Glutamatergic neuron (in vitro differentiated cells): ENCODE measurements around the gene CHRNG. TPM values are rescaled to one million over a fixed set of nuclear protein-coding genes. Genes with fewer than 3 reads are reported as not detected.

ENCODE experiments used
- DNase-seq: peaks from one replicate; pipeline ENCODE4 v3.0.0; 2022
- H3K27ac Mint-ChIP-seq: one replicate; pipeline ENCODE4 v1.8.0; 2020; ENCODE audit warnings: mild to moderate bottlenecking, mixed read lengths, inconsistent platforms; ENCODE audit not compliant: unreplicated experiment
- H3K27me3 Mint-ChIP-seq: one replicate; pipeline ENCODE4 v1.8.0; 2020; ENCODE audit warnings: mild to moderate bottlenecking, moderate library complexity, mixed read lengths, inconsistent platforms; ENCODE audit not compliant: unreplicated experiment
- H3K36me3 Mint-ChIP-seq: one replicate; pipeline ENCODE4 v1.8.0; 2020; ENCODE audit warnings: mild to moderate bottlenecking, mixed read lengths, inconsistent platforms; ENCODE audit not compliant: unreplicated experiment
- H3K4me1 Mint-ChIP-seq: one replicate; pipeline ENCODE4 v1.8.0; 2020; ENCODE audit warnings: mild to moderate bottlenecking, low read depth, mixed read lengths, inconsistent platforms; ENCODE audit not compliant: unreplicated experiment
- H3K4me3 Mint-ChIP-seq: one replicate; pipeline ENCODE4 v1.8.0; 2020; ENCODE audit warnings: mild to moderate bottlenecking, mixed read lengths, inconsistent platforms; ENCODE audit not compliant: unreplicated experiment
- H3K9me3 Mint-ChIP-seq: one replicate; pipeline ENCODE4 v1.8.0; 2020; ENCODE audit warnings: mild to moderate bottlenecking, moderate library complexity, mixed read lengths, inconsistent platforms; ENCODE audit not compliant: unreplicated experiment
- CTCF ChIP-seq: fragments of 200-600 bp; sonication (generic); IDR thresholded peaks from one replicate; pipeline ENCODE4 v1.5.0; 2021; ENCODE audit not compliant: partially characterized antibody, unreplicated experiment
- total RNA-seq: library from RNA; stranded (reverse); fragmentation: NEBNext Ultra II Directional; extraction: Animal tissue kit (Norgen Biotek cat#: 25700); gene quantifications from one replicate; pipeline ENCODE4 v1.2.1, GENCODE V29; 2021; ENCODE audit not compliant: unreplicated experiment

The CHRNG gene
- total RNA-seq, 1 donor from 2014 or later: 3.5 TPM

- H3K4me1 Mint-ChIP-seq: peaks cover 3% of the 10 kb centered on the region
- DNase-seq: no peak
- TF ChIP-seq CTCF: no peak
- peaks cover 3% of the 10 kb centered on the region for H3K36me3 Mint-ChIP-seq
- H3K27ac Mint-ChIP-seq: no peak overlapping the region
- no peak overlapping the region for H3K4me3 Mint-ChIP-seq
- peaks cover 11% of the 10 kb centered on the region for H3K27me3 Mint-ChIP-seq
- H3K9me3 Mint-ChIP-seq: peaks cover 2% of the 10 kb centered on the region
These were observed 42.8 kb upstream of the CHRNG start for GRCh38 chr2:232496501-232497270.

GRCh38 chr2:232497348-232497747, 42.1 kb upstream of the CHRNG start:
- peaks cover 2% of the 10 kb centered on the region for H3K9me3 Mint-ChIP-seq
- H3K4me3 Mint-ChIP-seq: no peak overlapping the region
- H3K4me1 Mint-ChIP-seq: peaks cover 4% of the 10 kb centered on the region
- H3K36me3 Mint-ChIP-seq: peaks cover 3% of the 10 kb centered on the region
- DNase-seq: no peak
- H3K27ac Mint-ChIP-seq: no peak overlapping the region
- peaks cover 9% of the 10 kb centered on the region for H3K27me3 Mint-ChIP-seq
- TF ChIP-seq CTCF: no peak

- no peak overlapping the region for H3K4me3 Mint-ChIP-seq
- H3K9me3 Mint-ChIP-seq: peaks cover 2% of the 10 kb centered on the region
- no peak for TF ChIP-seq CTCF
- H3K27ac Mint-ChIP-seq: no peak overlapping the region
- H3K36me3 Mint-ChIP-seq: peaks cover 3% of the 10 kb centered on the region
- DNase-seq: no peak
- H3K4me1 Mint-ChIP-seq: peaks cover 7% of the 10 kb centered on the region
- H3K27me3 Mint-ChIP-seq: peaks cover 9% of the 10 kb centered on the region
These were observed 41.0 kb upstream of the CHRNG start for GRCh38 chr2:232498452-232498851.

GRCh38 chr2:232501331-232501771, 38.1 kb upstream of the CHRNG start:
- Mint-ChIP-seq H3K27me3 (peaks cover 13% of the 10 kb centered on the region), H3K36me3 (peaks cover 3% of the 10 kb centered on the region), H3K27ac (no peak overlapping the region), H3K4me1 (peaks cover 13% of the 10 kb centered on the region), H3K4me3 (no peak overlapping the region), H3K9me3 (peaks cover 7% of the 10 kb centered on the region)
- no peak for DNase-seq
- no peak for TF ChIP-seq CTCF

- peaks cover 3% of the 10 kb centered on the region for H3K36me3 Mint-ChIP-seq
- H3K4me3 Mint-ChIP-seq: peak overlapping the region; percentile 79
- no peak for DNase-seq
- peaks cover 13% of the 10 kb centered on the region for H3K27me3 Mint-ChIP-seq
- TF ChIP-seq CTCF: no peak
- H3K9me3 Mint-ChIP-seq: peaks cover 7% of the 10 kb centered on the region
- H3K4me1 Mint-ChIP-seq: peaks cover 13% of the 10 kb centered on the region
- H3K27ac Mint-ChIP-seq: no peak overlapping the region
These were observed 37.6 kb upstream of the CHRNG start for GRCh38 chr2:232501794-232502390.
